Parathyroid adenoma (tissue), 2 donors: Measurements from ENCODE around the gene GJD4.

Source experiments
- H2AFZ ChIP-seq: fragments of 300-600 bp; sonication (generic); one replicate; pipeline ENCODE4 v1.7.0; 2017; ENCODE audit warnings: antibody characterized with exemption, mild to moderate bottlenecking
- H3K27ac ChIP-seq: fragments of 300-600 bp; sonication (generic); one replicate; pipeline ENCODE4 v1.7.0; 2017
- H3K27me3 ChIP-seq: fragments of 300-600 bp; sonication (generic); one replicate; pipeline ENCODE4 v1.7.0; 2017; ENCODE audit warnings: low read length; ENCODE audit not compliant: control insufficient read depth, insufficient read depth
- H3K36me3 ChIP-seq: fragments of 300-600 bp; sonication (generic); one replicate; pipeline ENCODE4 v1.7.0; 2017; ENCODE audit warnings: low read length; ENCODE audit not compliant: control insufficient read depth, insufficient read depth
- H3K4me1 ChIP-seq: fragments of 300-600 bp; sonication (generic); one replicate; pipeline ENCODE4 v1.7.0; 2017; ENCODE audit warnings: control low read depth
- H3K4me2 ChIP-seq: fragments of 300-600 bp; sonication (generic); one replicate; pipeline ENCODE4 v1.7.0; 2017; ENCODE audit warnings: low read length
- H3K4me3 ChIP-seq: fragments of 300-600 bp; sonication (generic); one replicate; pipeline ENCODE4 v1.7.0; 2017; ENCODE audit warnings: low read depth, low read length
- H3K79me2 ChIP-seq: fragments of 300-600 bp; sonication (generic); one replicate; pipeline ENCODE4 v1.7.0; 2017; ENCODE audit warnings: control low read depth
- H3K9ac ChIP-seq: fragments of 300-600 bp; sonication (generic); one replicate; pipeline ENCODE4 v1.7.0; 2017; ENCODE audit warnings: mild to moderate bottlenecking
- H3K9me3 ChIP-seq: fragments of 300-600 bp; sonication (generic); one replicate; pipeline ENCODE4 v1.7.0; 2017; ENCODE audit warnings: low read length; ENCODE audit not compliant: control insufficient read depth
- TF ChIP-seq, protein P1 (sequence below): fragments of 300-600 bp; sonication (generic); IDR thresholded peaks from one replicate; pipeline ENCODE4 v1.7.0; 2017; ENCODE audit warnings: antibody characterized with exemption, mild to moderate bottlenecking
- donor health status: primary hyperparathyroidism.

The GJD4 gene

DNA sequence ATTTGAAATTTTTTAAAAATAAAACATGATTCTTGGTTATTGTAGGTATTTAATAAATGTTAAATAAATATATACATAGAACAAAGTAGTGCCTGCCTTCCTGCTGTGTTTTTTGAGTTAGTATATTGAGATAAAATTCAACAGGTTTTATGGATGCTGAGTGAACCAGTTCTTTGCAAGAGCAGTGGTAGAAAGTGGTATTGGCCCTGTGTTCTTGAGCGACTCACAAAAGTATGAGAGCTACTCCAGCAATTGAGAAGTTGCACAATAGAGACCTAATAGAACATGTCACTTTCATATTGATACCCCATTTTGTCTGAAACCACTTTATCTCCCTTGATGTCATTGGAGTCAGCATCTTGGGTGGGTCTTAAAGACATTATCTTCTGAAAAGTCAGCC lies 32.6 kb upstream of the GJD4 start:
- no peak overlapping the region for H2AFZ ChIP-seq
- H3K4me1 ChIP-seq = peaks cover 2% of the 10 kb centered on the region
- no peak overlapping the region for H3K4me2 ChIP-seq
- no peak overlapping the region for H3K27ac ChIP-seq
- no peaks in the 10 kb centered on the region for H3K27me3 ChIP-seq
- H3K79me2 ChIP-seq = no peaks in the 10 kb centered on the region
- no peak overlapping the region for H3K4me3 ChIP-seq
- H3K9ac ChIP-seq = no peak overlapping the region
- no peaks in the 10 kb centered on the region for H3K9me3 ChIP-seq
- TF ChIP-seq, protein P1, sequence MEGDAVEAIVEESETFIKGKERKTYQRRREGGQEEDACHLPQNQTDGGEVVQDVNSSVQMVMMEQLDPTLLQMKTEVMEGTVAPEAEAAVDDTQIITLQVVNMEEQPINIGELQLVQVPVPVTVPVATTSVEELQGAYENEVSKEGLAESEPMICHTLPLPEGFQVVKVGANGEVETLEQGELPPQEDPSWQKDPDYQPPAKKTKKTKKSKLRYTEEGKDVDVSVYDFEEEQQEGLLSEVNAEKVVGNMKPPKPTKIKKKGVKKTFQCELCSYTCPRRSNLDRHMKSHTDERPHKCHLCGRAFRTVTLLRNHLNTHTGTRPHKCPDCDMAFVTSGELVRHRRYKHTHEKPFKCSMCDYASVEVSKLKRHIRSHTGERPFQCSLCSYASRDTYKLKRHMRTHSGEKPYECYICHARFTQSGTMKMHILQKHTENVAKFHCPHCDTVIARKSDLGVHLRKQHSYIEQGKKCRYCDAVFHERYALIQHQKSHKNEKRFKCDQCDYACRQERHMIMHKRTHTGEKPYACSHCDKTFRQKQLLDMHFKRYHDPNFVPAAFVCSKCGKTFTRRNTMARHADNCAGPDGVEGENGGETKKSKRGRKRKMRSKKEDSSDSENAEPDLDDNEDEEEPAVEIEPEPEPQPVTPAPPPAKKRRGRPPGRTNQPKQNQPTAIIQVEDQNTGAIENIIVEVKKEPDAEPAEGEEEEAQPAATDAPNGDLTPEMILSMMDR = no peak
- no peaks in the 10 kb centered on the region for H3K36me3 ChIP-seq

GRCh38 chr10:35573796-35574195 lies 31.3 kb upstream of the GJD4 start:
- Histone ChIP-seq H3K27me3 (no peaks in the 10 kb centered on the region), H3K79me2 (no peaks in the 10 kb centered on the region), H2AFZ (no peak overlapping the region), H3K4me2 (no peak overlapping the region), H3K9ac (no peak overlapping the region), H3K4me1 (peaks cover 13% of the 10 kb centered on the region), H3K36me3 (no peaks in the 10 kb centered on the region), H3K4me3 (no peak overlapping the region), H3K9me3 (no peaks in the 10 kb centered on the region), H3K27ac (no peak overlapping the region)
- TF ChIP-seq, protein P1 = no peak

DNA sequence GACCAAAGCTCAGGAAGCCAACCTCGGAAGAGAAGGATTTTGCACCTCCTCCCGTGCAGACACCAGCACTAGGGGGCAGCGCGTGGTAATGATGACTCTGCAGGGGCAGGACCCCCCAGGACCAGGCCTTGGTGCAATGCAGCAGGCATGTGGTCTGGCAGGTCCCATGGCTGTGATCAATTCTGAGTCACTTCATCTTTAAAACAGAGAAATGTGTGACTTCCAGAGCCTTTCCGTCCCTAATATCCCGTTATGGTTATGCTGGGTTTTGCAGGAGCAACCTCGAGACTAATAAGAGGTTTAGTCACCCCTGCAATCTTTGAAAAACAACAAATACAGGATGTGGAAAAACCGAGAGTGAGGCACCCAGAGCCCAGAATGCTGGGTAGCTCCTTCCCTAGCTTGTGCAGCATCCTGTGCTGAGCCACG lies 30.2 kb upstream of the GJD4 start:
- TF ChIP-seq, protein P1 = no peak
- H3K4me2 ChIP-seq = no peak overlapping the region

GRCh38 chr10:35575640-35576039 lies 29.5 kb upstream of the GJD4 start:
- H3K36me3 ChIP-seq = no peaks in the 10 kb centered on the region

More for the DNA sequence above, 30.2 kb upstream of the GJD4 start:
- H3K27me3 ChIP-seq = no peaks in the 10 kb centered on the region
- H3K4me3 ChIP-seq = no peak overlapping the region
- H3K9me3 ChIP-seq = no peaks in the 10 kb centered on the region
- H3K4me1 ChIP-seq = peaks cover 16% of the 10 kb centered on the region
- H3K9ac ChIP-seq = no peak overlapping the region
- no peak overlapping the region for H3K27ac ChIP-seq
- H3K79me2 ChIP-seq = no peaks in the 10 kb centered on the region
- H2AFZ ChIP-seq = no peak overlapping the region
- no peaks in the 10 kb centered on the region for H3K36me3 ChIP-seq

GRCh38 chr10:35576730-35577129 lies 28.4 kb upstream of the GJD4 start:
- H2AFZ ChIP-seq = no peak overlapping the region
- H3K27ac ChIP-seq = no peak overlapping the region
- H3K4me3 ChIP-seq = no peak overlapping the region
- no peak overlapping the region for H3K4me2 ChIP-seq
- peaks cover 16% of the 10 kb centered on the region for H3K4me1 ChIP-seq
- no peaks in the 10 kb centered on the region for H3K27me3 ChIP-seq
- no peak overlapping the region for H3K9ac ChIP-seq
- no peaks in the 10 kb centered on the region for H3K79me2 ChIP-seq
- H3K36me3 ChIP-seq = no peaks in the 10 kb centered on the region
- H3K9me3 ChIP-seq = no peaks in the 10 kb centered on the region
- TF ChIP-seq, protein P1 = no peak

More at GRCh38 chr10:35575640-35576039, 29.5 kb upstream of the GJD4 start:
- Histone ChIP-seq H3K4me1 (peaks cover 16% of the 10 kb centered on the region), H3K4me3 (no peak overlapping the region), H3K9me3 (no peaks in the 10 kb centered on the region), H3K27ac (no peak overlapping the region), H2AFZ (no peak overlapping the region), H3K9ac (no peak overlapping the region), H3K4me2 (no peak overlapping the region), H3K79me2 (no peaks in the 10 kb centered on the region), H3K27me3 (no peaks in the 10 kb centered on the region)
- TF ChIP-seq, protein P1 = no peak
